ENCODE measurements around the gene BCL7C. TPM values are rescaled to one million over a fixed set of nuclear protein-coding genes. Genes with fewer than 3 reads are reported as not detected.

The BCL7C gene
- total and polyA plus RNA-seq, 8 donors: 12.2 to 58.2 (median 30.6) TPM

- no peak for TF ChIP-seq EP300 (IDR thresholded peaks at IDR 0.05)
- no peak for TF ChIP-seq POLR2A (IDR thresholded peaks at IDR 0.05)
- TF ChIP-seq POLR2AphosphoS5 (IDR thresholded peaks at IDR 0.05): no peak
- Histone ChIP-seq H3K9me3 (no peaks in the 10 kb centered on the region), H3K27ac (no peak overlapping the region), H3K27me3 (no peaks in the 10 kb centered on the region), H3K36me3 (peaks cover 0 to 13% (median 5%) of the 10 kb centered on the region in 4 donors), H3K4me3 (no peak overlapping the region), H3K4me1 (no peaks in the 10 kb centered on the region)
- WGBS, 5 donors: 78 to 84% (median 80%) methylated on average over 4 of the region's 4 CpGs
- no peak for DNase-seq
- intact Hi-C loops (cut with DNase I; ENCODE audit: low total_unique reads): no loop called here
These were observed 35.0 kb downstream of the BCL7C start for GRCh38 chr16:30858829-30859423.

- Histone ChIP-seq H3K27ac (no peak overlapping the region), H3K27me3 (no peaks in the 10 kb centered on the region), H3K36me3 (peaks cover 0 to 20% (median 11%) of the 10 kb centered on the region in 4 donors), H3K9me3 (no peaks in the 10 kb centered on the region), H3K4me3 (no peak overlapping the region), H3K4me1 (no peaks in the 10 kb centered on the region)
- WGBS, 5 donors: 82 to 93% (median 88%) methylated on average over 3 of the region's 3 CpGs
- DNase-seq: no peak
- intact Hi-C loops (cut with DNase I; ENCODE audit: low total_unique reads): no loop called here
- TF ChIP-seq, protein P1, sequence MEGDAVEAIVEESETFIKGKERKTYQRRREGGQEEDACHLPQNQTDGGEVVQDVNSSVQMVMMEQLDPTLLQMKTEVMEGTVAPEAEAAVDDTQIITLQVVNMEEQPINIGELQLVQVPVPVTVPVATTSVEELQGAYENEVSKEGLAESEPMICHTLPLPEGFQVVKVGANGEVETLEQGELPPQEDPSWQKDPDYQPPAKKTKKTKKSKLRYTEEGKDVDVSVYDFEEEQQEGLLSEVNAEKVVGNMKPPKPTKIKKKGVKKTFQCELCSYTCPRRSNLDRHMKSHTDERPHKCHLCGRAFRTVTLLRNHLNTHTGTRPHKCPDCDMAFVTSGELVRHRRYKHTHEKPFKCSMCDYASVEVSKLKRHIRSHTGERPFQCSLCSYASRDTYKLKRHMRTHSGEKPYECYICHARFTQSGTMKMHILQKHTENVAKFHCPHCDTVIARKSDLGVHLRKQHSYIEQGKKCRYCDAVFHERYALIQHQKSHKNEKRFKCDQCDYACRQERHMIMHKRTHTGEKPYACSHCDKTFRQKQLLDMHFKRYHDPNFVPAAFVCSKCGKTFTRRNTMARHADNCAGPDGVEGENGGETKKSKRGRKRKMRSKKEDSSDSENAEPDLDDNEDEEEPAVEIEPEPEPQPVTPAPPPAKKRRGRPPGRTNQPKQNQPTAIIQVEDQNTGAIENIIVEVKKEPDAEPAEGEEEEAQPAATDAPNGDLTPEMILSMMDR (IDR thresholded peaks at IDR 0.05): no peak
- no peak for TF ChIP-seq EP300 (IDR thresholded peaks at IDR 0.05)
- TF ChIP-seq POLR2A (IDR thresholded peaks at IDR 0.05): no peak
- TF ChIP-seq POLR2AphosphoS5 (IDR thresholded peaks at IDR 0.05): no peak
These were observed 35.8 kb downstream of the BCL7C start for GRCh38 chr16:30858111-30858495.

DNA sequence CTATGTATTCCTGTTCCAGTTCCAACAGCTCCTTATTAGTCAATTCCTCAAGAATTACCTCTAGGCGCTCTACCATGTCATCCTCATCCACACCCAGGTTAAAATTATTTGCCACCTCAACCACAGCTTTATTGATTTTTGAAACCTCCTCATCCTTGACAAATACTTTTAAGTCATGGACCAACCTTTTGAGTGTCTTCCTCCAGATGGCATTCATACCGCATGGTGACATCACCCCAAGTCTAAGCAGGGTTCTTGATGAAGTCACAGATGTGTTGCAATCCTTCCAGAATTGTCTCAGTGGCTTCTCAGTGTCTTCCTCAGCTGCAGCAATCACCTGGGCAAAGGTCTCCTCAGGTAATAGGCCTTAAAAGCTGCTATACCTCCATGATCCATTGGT lies 40.1 kb downstream of the BCL7C start:
- no peak for TF ChIP-seq EP300 (IDR thresholded peaks at IDR 0.05)
- Histone ChIP-seq H3K4me1 (no peaks in the 10 kb centered on the region), H3K27me3 (no peaks in the 10 kb centered on the region), H3K27ac (no peak overlapping the region), H3K9me3 (no peaks in the 10 kb centered on the region), H3K4me3 (no peak overlapping the region), H3K36me3 (peaks cover 0 to 20% (median 15%) of the 10 kb centered on the region in 4 donors)
- 93 to 100% (median 96%) methylated on average over 2 of the region's 2 CpGs for WGBS, 5 donors
- no peak for DNase-seq
- intact Hi-C loops (cut with DNase I; ENCODE audit: low total_unique reads): loop anchor here (5.0 kb wide), 1 partner anchor 64 kb away; no protein-coding TSS in a partner anchor

DNA sequence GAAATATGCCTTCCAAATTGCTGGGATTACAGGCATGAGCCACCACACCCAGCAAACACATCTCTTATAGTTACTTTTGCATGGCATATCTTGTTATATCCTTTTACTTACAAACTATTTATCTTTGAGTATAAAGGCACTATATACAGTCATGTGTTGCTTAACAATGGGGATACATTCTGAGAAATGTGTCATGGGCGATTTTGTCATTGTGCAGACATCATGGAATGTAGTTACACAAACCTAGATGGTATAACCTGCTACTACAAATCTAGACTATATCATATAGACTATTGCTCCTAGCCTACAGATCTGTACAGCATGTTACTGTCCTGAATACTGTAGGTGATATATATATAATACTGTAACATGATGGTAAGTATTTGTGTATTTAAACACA lies 43.6 kb downstream of the BCL7C start:
- no peaks in the 10 kb centered on the region for H3K27me3 ChIP-seq
- intact Hi-C loops (cut with DNase I; ENCODE audit: low total_unique reads): loop anchor here (5.0 kb wide), 1 partner anchor 67 kb away; no protein-coding TSS in a partner anchor
- TF ChIP-seq POLR2A (IDR thresholded peaks at IDR 0.05) (no peak), EP300 (IDR thresholded peaks at IDR 0.05) (no peak), POLR2AphosphoS5 (IDR thresholded peaks at IDR 0.05) (no peak)
- TF ChIP-seq, protein P1 (IDR thresholded peaks at IDR 0.05): no peak

DNA sequence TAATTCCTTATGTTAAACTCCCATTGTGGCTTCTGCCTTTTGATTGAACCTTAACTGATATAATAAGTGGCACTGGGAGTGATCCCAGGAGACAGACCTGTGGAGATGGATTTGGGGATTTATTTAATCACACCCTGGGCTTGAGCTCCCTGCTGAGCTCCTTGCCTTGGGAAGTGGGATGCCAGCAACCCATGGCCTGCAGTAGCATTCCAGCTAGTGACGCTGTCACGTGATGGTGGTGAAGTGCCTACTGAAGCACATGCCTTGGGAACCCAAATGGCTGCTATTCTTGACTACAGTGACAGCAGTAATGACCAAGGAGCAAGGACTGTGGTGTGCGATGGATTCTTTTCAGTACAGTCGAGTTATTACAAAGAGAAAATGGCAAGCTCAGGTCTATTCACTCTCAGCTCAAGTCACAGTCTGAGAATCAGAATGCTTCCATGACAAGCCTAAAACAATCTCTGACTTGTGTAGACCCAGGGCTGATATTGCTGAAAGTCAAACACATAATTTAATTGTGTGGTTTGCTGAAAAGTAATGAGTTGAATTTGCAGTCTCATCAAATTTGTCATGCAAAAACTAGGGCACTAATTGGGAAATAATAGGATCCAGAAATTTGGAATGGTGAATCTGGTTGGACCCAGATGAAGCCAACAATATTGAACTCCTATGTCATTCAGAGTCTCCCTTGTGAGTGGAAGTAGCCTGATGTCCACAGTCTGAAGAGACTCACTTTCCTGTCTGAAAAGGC lies 47.1 kb downstream of the BCL7C start:
- intact Hi-C loops (cut with DNase I; ENCODE audit: low total_unique reads): loop anchor here (10.0 kb wide), 2 partner anchors 48 to 62 kb away; partner anchors contain the start of genes BCL7C, CTF1 and ZNF629

More for the DNA sequence above, 43.6 kb downstream of the BCL7C start:
- no peak for DNase-seq
- no peak overlapping the region for H3K4me3 ChIP-seq
- H3K27ac ChIP-seq: no peak overlapping the region
- no peaks in the 10 kb centered on the region for H3K9me3 ChIP-seq
- H3K36me3 ChIP-seq: peaks cover 0 to 16% (median 13%) of the 10 kb centered on the region in 4 donors
- 60 to 75% (median 70%) methylated on average over 1 of the region's 1 CpG for WGBS, 5 donors
- peaks cover 3 to 6% (median 4%) of the 10 kb centered on the region in 4 donors for H3K4me1 ChIP-seq

More for the DNA sequence above, 47.1 kb downstream of the BCL7C start:
- Histone ChIP-seq H3K36me3 (peaks cover 0 to 5% (median 2%) of the 10 kb centered on the region in 4 donors), H3K4me3 (no peak overlapping the region), H3K4me1 (peaks cover 8 to 16% (median 14%) of the 10 kb centered on the region in 4 donors), H3K9me3 (no peaks in the 10 kb centered on the region), H3K27ac (no peak overlapping the region), H3K27me3 (no peaks in the 10 kb centered on the region)
- TF ChIP-seq POLR2AphosphoS5 (IDR thresholded peaks at IDR 0.05): no peak
- TF ChIP-seq EP300 (IDR thresholded peaks at IDR 0.05): no peak
- TF ChIP-seq, protein P1 (IDR thresholded peaks at IDR 0.05): no peak
- no peak for TF ChIP-seq POLR2A (IDR thresholded peaks at IDR 0.05)
- no peak for DNase-seq
- WGBS, 5 donors: 89 to 93% (median 89%) methylated on average over 4 of the region's 4 CpGs

Measured in stomach (tissue), 9 donors.